Prostate gland (tissue), 2 donors: ENCODE measurements around the gene CES4A.

ENCODE experiments used
- POLR2A ChIP-seq: fragments of 450-650 bp; IDR thresholded peaks from one replicate; pipeline ENCODE4 v1.6.1; 2016; ENCODE audit warnings: antibody characterized with exemption, mild to moderate bottlenecking
- POLR2AphosphoS5 ChIP-seq: sonication (generic); formaldehyde crosslinking; IDR thresholded peaks from one replicate; pipeline ENCODE4 v1.6.1; 2017; ENCODE audit warnings: antibody characterized with exemption
- TF ChIP-seq, protein P1 (sequence below), 4 experiments: fragments of 200-600 bp in 2 of 4; fragments of 450-650 bp in 2 of 4; sonication (generic) in 2 of 4; IDR thresholded peaks; 1 replicate in 3 of 4; 2 replicates in 1 of 4; pipeline ENCODE4 v1.5.1; 2016 to 2019; ENCODE audit warnings: antibody characterized with exemption in 4 of 4, mild to moderate bottlenecking in 2 of 4, moderate library complexity in 2 of 4

DNA sequence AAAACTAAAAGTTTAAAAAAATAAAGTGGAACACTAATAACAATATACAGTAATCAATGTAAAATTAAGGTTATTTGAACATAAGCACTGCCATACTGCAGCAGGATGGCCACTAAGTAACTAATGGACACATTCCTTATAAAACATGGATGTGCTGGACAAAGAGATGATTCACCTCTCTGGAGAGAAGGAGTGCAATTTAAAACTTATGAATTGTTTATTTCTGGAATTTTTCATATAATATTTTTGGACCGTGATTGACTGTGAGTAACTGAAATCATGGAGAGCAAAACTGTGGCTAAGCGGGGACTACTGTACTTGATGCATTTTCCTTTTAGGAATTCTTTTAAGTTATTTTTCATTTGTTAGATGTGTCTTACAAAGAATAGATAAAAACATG is 62.4 kb downstream of the CES4A start:
- TF ChIP-seq POLR2A: no peak
- TF ChIP-seq, protein P1, sequence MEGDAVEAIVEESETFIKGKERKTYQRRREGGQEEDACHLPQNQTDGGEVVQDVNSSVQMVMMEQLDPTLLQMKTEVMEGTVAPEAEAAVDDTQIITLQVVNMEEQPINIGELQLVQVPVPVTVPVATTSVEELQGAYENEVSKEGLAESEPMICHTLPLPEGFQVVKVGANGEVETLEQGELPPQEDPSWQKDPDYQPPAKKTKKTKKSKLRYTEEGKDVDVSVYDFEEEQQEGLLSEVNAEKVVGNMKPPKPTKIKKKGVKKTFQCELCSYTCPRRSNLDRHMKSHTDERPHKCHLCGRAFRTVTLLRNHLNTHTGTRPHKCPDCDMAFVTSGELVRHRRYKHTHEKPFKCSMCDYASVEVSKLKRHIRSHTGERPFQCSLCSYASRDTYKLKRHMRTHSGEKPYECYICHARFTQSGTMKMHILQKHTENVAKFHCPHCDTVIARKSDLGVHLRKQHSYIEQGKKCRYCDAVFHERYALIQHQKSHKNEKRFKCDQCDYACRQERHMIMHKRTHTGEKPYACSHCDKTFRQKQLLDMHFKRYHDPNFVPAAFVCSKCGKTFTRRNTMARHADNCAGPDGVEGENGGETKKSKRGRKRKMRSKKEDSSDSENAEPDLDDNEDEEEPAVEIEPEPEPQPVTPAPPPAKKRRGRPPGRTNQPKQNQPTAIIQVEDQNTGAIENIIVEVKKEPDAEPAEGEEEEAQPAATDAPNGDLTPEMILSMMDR (IDR thresholded peaks at IDR 0.05): no peak
- no peak for TF ChIP-seq POLR2AphosphoS5
